Activated CD4-positive, alpha-beta T cell treated with anti-CD3 and anti-CD28 coated beads for 1 hour (primary cell): ENCODE data around the gene PTGR3.

Experiments used
- DNase-seq: peaks from one replicate; pipeline ENCODE4 v3.0.0-alpha.2; 2020

The PTGR3 gene

GRCh38 chr18:75213611-75214331, 4.8 kb upstream of the PTGR3 start:
- no peak for DNase-seq

GRCh38 chr18:75212751-75213090, 3.8 kb upstream of the PTGR3 start:
- DNase-seq = no peak

GRCh38 chr18:75211953-75212750, 3.2 kb upstream of the PTGR3 start:
- DNase-seq = no peak

- no peak for DNase-seq
Measured at GRCh38 chr18:75211626-75211952, 2.6 kb upstream of the PTGR3 start.

GRCh38 chr18:75211002-75211621, 2.2 kb upstream of the PTGR3 start:
- DNase-seq = no peak

- peak; percentile 28 for DNase-seq
Measured at GRCh38 chr18:75210274-75211001, 1.5 kb upstream of the PTGR3 start, which contains the start of gene TSHZ1. TSHZ1 (plus strand) TSS chr18:75210797; CDS start chr18:75211877, 1,080 bp downstream.

GRCh38 chr18:75209951-75210258, 966 bp upstream of the PTGR3 start:
- DNase-seq = no peak

- DNase-seq = peak; percentile 11
Measured at GRCh38 chr18:75208836-75209128, 157 bp downstream of the PTGR3 start.

- DNase-seq = peak; percentile 21
Measured at GRCh38 chr18:75208155-75208835, 644 bp downstream of the PTGR3 start.

- DNase-seq = no peak
Measured at GRCh38 chr18:75207310-75208154, 1.4 kb downstream of the PTGR3 start.

GRCh38 chr18:75206452-75207309, 2.3 kb downstream of the PTGR3 start:
- no peak for DNase-seq

GRCh38 chr18:75205514-75206132, 3.3 kb downstream of the PTGR3 start:
- DNase-seq = no peak

- DNase-seq = no peak
Measured at GRCh38 chr18:75204732-75205513, 4.0 kb downstream of the PTGR3 start.

- no peak for DNase-seq
Measured at GRCh38 chr18:75204269-75204731, 4.6 kb downstream of the PTGR3 start.

- DNase-seq = no peak
Measured at GRCh38 chr18:75203416-75204268, 5.3 kb downstream of the PTGR3 start.

- no peak for DNase-seq
Measured at GRCh38 chr18:75202696-75203365, 6.1 kb downstream of the PTGR3 start.

GRCh38 chr18:75201282-75202270, 7.4 kb downstream of the PTGR3 start:
- DNase-seq = no peak
